Activated effector memory CD4-positive, alpha-beta T cell treated with Interleukin-2 at 50 U/mL for 16 hours (primary cell): ENCODE measurements around the gene ETV5.
"Not testable (repeated sequence)": the region's sequence is repeated elsewhere in the genome, so short reads cannot be mapped to it uniquely, and the experiment has no call there.

Experiments used
- DNase-seq: peaks from one replicate; pipeline ENCODE4 v3.0.0-alpha.2; 2020

The ETV5 gene

DNA sequence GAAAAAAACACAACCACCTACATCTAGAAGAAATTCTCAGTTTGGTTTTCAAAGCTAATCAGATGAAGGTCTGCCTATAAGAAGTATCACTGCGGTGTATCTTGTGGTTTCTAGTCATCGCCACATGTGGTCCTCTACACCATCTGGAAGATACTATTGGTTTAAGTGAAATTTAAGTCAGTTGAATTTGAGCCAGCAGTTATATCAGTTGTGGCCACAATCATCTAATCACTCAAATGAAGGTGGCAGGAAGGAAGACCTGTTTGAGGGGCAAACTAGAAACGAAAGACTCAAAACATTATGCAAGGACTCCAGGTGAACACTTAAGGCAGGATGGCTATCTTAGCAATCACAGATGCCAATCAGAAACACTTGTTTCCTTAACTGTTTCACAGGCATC, 48.7 kb downstream of the ETV5 start:
- DNase-seq, result no peak

GRCh38 chr3:186059192-186059591, 49.7 kb downstream of the ETV5 start:
- DNase-seq, result no peak

- DNase-seq, result no peak
These were observed 50.7 kb downstream of the ETV5 start for GRCh38 chr3:186058225-186058624.

- no peak for DNase-seq
These were observed 51.3 kb downstream of the ETV5 start for GRCh38 chr3:186057594-186057993.

DNA sequence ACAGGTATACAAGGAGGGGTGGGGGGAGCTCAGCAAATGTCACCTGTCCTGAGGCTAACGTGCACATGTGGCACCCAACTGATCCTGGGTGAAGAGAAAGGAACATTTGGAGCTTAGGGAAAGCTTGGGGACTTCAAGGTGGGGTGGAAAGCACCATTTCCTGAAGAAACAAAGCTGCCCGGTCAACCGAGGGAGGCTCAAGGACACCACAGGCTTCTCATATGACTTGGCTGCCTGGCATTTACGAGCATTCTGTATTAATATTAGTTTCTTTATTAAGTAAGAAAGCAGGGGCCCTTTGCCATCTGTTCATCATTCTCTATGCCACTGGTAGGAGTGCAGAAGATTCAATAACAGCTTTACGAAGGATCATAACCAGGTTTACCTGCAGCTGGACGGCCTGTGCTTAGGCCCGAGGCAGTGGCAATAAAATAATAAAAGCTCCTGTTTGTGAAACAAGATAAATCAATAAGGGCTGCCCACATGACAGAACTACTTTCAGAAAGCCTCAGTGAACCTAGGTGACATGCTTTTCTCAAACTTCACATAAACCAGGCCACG, 54.0 kb downstream of the ETV5 start:
- no peak for DNase-seq

- DNase-seq, result no peak
These were observed 54.7 kb downstream of the ETV5 start for GRCh38 chr3:186053954-186054791.

GRCh38 chr3:186052096-186052840, 56.6 kb downstream of the ETV5 start:
- no peak for DNase-seq

DNA sequence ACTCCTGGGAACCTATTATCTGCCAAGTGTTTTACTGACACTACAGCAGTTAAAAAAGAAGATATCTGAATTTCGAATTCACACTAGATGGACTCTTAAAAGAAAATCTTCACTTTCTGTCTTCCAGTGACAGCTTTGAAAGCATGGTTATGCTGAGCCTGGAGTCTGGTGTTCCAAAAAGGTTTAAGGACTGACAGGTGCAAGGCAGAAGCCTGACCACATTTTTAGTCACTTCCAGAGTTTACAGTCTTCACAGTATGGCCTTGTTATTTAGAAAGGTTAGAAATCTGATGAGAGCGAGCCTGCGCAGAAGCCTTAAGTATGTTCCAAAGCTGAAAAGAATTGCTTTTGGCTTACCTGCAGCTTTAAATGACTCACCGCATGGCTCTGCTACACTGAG, 59.9 kb downstream of the ETV5 start:
- no peak for DNase-seq

GRCh38 chr3:186048119-186048518, 60.8 kb downstream of the ETV5 start:
- no peak for DNase-seq

DNA sequence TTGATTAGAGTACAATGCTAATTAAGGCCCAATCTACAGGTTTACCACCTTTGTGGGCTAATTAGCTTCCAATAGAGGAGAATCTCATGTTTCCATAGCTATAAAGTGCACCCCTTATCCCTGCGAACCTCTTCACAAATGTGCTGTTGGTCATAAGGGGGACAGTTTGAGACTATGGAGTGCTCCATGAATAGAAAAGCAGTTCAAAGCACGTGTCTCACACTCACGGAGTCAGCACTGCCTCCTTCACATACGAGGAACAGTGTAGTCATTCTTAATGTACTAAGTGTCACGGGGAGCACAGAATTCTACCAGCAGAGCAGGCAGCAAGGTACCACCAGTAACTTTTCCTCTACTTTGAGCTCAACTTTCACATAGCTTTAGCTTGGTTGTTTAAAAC, 62.1 kb downstream of the ETV5 start:
- DNase-seq, result no peak

DNA sequence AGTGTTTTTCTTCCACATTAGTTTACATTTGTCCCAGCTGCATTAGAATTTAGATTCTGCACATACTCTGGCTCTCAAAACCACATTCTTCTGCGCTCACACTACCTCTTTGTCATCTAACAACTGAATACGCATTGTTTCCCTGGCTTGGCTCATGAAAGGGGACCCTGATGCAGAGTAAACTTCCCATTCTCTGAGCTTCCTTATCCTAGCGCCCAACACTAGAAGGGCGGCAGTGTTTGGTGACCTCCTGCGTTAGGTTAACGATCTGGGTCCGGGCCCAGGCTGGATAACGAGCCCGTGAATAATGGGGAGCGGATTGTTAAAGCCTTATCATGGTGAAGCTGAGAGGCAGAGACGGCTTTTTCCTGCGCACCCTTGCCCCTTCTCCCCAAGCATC, 63.9 kb downstream of the ETV5 start:
- DNase-seq, result no peak

- no peak for DNase-seq
These were observed 64.5 kb downstream of the ETV5 start for GRCh38 chr3:186044427-186044826.

DNA sequence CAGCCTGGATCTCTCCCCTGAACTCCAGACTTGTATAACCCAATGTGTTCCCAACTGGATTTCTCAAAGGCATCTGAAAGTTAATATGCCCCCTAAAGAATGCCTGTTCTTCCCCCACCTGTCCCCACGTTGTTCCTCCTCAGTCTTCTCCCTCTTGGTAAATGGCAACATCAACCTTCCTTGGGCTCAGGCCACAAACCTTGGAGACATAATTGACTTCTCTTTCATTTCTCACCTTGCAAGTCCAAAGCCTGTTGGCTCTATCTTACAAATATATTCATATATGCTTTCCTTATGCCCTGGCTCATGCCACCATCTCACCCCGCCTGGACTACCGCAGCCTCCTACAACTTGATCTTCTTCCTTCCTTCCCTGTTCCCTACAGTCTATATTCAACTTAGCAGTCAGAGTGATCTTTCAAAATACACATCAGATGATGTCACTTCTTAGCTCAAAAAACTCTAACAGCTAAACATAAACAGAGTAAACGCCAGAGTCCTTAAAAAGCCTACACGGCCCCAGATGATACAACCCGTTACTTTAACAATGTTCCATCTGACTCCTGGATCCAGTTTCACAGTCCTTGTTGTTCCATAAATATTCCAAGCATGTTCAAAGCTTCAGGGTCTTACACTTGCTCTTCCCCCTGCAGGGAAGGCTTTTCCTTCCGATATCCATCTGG, 66.2 kb downstream of the ETV5 start:
- DNase-seq, result no peak

DNA sequence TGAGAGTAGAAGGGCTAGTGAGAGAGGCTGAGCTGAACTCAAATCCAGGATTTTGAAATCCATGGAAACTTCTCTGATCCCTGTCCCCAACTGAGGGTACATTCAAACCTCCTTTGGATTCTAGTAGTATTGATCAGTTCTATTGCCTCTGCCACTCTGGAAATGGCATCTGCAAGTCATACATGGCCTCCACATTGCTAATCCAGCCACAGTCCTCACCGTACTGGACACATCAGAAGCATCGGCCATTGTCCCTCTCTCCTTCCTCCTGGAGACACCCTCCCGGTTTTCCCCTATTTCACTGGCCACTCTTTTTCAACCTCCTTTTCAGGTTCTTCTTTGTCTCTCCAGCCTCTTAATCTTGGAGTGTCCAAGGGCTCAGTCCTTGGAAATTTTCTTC, 66.9 kb downstream of the ETV5 start:
- DNase-seq, result no peak

- no peak for DNase-seq
These were observed 70.5 kb downstream of the ETV5 start for GRCh38 chr3:186038360-186038759.

- DNase-seq, result no peak
These were observed 73.6 kb downstream of the ETV5 start for GRCh38 chr3:186035277-186035676.

DNA sequence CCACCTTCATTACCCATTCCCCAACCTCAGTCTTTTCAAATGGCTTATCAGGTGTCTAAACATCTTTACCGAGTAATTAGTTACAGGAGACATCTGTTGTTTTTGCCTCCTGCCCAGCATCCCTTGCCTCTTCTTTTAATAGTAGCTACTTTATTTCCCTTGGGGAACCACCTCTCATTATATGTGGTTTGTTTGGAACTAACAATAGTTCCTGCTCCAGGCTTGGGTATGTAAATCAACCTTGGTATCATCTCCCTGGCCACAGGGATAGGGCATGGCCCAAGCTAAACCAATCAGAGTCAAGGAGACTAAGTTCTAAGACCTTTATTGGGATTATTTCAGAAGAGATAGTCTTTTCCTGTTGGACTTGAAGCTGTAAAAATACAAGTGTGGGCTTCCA, 76.6 kb downstream of the ETV5 start:
- DNase-seq, result no peak

DNA sequence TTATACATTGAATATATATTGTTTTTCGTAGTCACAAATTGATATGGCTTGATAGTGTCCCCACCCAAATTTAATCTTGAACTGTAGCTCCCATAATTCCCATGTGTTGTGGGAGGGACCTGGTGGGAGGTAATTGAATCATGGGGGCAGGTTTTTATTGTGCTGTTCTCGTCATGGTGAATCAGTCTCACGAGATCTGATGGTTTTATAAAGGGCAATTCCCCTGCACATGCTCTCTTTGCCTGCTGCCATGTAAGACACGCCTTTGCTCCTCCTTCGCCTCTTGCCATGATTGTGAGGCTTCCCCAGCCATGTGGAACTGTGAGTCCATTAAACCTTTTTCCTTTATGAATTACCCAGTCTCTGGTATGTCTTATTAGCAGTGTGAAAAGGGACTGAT, 82.9 kb downstream of the ETV5 start:
- not testable (repeated sequence) for DNase-seq

GRCh38 chr3:186025161-186025560, 83.7 kb downstream of the ETV5 start:
- no peak for DNase-seq

DNA sequence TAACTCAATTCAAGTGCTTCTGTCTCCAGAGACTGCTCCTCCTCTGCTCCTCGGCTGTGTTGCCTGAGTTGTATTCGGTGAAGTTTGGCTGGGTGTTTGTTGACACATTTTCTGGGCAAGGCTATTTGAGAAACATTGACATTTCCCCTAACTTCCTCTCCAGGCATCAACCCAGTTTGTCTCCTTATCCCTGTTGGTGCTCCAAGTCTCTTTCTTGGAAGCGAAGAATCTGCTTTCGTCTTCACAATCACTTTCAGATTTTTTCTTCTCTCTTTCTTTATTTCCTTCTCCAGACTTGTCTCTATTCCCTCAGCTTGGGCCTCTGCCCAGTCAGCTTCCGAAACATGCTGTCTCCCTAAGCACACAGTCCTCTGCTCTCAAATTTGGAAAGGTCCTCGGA, 84.7 kb downstream of the ETV5 start:
- DNase-seq, result no peak

- DNase-seq, result no peak
These were observed 86.0 kb downstream of the ETV5 start for GRCh38 chr3:186022931-186023330.

- DNase-seq, result no peak
These were observed 87.1 kb downstream of the ETV5 start for GRCh38 chr3:186021673-186022362.

DNA sequence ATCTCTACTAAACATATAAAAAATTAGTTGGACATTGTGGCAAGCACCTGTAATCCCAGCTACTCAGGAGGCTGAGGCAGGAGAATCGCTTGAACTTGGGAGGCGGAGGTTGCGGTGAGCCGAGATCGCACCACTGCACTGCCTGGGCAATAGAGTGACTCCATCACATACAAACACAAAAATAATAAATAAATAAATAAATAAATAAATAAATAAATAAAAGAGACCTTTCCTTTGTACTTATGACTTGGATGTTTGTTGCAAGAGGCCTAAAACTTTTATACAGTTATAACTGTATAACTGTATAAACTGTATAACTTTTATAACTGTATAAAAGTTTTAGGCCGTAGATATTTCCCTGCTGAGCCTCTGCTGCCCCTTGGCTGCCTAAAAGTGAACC, 87.6 kb downstream of the ETV5 start:
- DNase-seq, result not testable (repeated sequence)
